ENCODE results near the gene GLB1L3.

GLB1L3 gene, protein sequence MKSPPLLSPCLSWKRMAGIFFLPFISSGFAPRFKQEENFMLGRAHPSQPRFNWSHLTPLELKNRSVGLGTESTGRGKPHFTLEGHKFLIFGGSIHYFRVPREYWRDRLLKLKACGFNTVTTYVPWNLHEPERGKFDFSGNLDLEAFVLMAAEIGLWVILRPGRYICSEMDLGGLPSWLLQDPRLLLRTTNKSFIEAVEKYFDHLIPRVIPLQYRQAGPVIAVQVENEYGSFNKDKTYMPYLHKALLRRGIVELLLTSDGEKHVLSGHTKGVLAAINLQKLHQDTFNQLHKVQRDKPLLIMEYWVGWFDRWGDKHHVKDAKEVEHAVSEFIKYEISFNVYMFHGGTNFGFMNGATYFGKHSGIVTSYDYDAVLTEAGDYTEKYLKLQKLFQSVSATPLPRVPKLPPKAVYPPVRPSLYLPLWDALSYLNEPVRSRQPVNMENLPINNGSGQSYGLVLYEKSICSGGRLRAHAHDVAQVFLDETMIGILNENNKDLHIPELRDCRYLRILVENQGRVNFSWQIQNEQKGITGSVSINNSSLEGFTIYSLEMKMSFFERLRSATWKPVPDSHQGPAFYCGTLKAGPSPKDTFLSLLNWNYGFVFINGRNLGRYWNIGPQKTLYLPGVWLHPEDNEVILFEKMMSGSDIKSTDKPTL

DNA sequence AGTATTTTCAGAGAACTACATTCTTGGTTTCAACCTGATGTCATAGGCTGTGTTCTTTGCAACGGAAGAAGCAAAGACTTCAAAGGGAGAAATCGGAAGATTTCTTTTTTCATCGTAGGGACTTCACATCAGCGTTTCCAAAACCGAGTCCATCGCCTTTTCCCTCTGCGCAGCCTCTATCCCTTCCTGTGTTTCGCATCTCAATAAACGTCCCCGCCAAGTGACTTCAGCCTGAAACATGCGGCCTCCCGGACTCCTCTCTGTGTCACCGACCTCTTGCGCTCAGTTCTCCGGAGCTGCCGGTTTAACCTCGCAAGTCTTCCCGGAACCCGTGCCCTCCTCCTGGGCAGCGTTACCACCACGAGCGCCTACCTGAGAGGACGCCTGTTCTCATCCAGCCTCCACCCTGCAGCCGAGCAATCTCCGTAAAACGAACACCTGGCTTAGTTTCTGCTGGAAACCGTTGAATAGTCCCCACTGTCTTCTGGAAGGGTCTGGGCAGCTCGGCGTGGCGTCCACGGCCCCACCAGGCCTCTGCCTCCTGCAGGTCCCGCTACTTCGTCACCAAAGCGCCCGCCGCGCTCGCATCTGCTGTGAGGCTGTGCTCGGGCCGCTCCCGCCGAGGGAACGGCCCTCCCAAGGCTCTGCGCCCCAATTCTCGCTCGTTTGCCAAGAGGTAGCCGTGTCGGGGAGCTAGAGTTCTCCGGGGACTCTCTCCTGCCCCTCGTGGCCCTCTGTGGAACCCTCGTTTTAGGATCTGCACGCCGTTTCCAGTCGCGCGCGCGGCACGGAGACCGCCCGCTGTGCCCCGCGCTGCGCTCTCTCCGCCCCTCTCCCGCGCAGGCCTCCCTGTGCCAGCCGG is at the start of gene GLB1L3:
Gene GLB1L3 (plus strand): TSS at position 846 of the 862 bp plus-strand sequence. CDS start 362 bp downstream, outside the sequence.
- peak; percentile 85 for DNase-seq

DNA sequence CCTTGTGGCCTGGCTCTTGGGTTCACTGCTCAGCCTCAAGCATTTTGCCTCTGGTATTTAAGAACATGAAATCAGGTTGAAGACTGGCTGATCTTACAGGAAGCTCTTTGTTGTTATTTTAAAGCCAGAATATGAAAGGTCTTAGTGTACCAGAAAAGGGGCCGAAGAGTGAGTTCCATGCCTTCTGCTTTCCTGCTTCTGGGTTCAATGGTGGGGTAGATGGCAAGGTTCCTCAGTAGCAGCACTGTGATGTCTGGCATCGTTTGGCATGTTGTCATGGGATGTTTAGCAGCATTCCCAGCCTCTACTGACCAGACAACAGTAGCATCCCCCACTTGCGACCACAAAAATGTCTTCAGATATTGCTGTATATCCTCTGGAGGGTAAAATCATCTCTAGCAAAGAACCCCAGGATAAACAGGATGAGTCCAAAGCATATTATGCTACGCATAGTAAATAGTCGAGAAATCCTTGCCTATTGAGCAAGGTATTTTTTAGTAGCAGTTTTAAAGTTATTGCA is 49.3 kb upstream of the GLB1L3 start:
- no peak for DNase-seq

DNA sequence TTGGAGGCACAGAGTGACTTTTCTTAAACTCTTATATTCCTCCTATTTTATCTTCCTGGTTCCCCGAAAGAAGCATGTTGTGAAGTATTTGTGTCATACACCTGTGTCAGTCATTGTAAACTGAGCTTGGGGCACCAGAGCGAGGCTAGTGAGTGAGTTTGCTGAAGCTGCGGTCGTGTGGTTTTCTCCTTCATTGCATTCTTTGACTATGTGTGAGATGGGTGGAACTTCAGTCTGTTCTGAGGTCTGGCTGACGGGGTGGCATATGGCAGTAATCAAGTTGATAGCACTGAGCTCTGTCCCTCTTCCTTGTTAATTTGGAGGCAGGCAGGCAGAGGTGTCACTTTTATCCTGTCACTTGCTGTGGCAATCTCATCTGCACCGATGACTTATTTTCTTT is 47.6 kb upstream of the GLB1L3 start:
- DNase-seq, result peak; percentile 53

DNA sequence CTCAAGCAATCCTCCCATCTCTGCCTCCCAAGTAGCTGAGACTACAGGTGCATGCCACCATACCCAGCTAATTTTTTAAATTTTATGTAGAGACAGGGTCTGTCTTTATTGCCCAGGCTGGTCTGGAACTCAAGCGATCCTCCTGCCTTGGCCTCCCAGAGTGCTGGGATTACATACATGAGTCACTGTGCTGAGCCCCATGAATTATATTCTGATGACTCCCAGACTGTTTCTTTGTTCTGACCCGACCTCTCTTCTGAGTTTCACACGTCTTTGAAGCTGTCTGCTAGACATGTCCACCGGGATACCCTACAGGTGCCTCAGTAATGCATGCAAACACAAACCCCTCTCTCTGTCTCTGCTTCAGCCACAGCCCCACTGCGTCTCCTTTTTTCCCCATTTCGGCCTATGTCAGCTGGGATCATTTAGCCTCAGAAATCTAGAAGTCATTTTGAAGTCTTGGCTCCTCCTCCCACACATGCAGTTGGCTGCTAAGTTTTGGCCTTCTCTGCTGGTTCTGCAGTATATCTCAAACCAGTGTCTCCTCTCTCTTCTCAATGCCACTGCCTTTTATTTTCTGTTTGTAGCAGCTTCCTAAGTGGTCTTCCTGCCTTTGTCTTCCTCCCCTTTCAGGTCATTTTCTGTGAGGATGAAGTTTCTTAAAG is 46.9 kb upstream of the GLB1L3 start:
- DNase-seq, result no peak

DNA sequence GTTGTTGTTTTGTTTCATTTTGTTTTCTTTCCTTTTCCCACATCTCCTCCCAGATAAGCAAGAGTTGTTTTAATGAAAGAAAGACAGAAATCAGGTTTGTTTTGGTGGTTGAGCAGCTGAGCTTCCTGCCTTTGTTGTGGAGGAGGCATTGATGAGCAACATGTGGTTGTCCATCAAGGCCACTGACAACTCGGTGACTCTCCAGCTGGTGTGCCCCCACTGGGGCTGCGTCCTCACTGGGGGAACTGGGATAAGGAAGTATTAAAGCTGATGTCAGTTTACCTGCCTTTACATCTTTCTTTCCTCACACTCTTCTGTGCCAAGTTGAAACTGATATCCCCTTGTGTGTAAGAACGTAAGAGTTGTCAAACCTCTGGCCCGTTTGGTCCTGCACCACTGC is 45.8 kb upstream of the GLB1L3 start:
- no peak for DNase-seq

DNA sequence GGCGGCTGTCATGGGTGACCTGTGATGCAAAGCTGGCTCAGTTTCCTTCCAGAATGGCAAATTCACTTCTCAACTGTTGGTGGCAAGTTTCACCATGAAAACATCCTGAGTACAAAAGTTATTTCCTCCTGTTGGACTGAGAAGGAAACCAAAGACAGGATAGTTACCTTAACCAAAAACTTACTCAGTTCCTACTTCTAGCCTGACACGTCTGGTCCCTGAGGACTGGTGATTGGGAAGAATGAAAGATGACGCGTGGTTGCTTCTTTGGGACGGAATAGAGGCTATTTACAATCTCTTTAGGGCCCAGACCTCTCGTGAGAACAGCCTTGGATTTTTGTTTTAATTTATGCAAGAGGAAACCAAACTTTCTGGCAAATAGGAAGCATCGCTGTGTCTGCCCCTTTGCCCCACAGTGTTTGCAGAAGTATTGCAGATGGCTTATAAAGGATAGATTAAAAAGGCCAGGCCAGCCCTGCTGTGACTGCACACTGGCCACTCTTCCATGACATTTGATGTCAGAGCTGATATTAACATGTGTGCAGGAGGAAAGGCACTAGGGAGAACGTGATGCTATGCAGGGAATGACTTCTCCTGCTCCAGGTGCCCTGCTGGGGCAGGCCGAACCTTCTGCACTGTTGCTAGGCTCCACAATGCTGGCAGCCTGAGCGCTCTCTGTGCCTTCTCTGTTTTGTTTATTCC is 44.1 kb upstream of the GLB1L3 start:
- DNase-seq, result no peak

DNA sequence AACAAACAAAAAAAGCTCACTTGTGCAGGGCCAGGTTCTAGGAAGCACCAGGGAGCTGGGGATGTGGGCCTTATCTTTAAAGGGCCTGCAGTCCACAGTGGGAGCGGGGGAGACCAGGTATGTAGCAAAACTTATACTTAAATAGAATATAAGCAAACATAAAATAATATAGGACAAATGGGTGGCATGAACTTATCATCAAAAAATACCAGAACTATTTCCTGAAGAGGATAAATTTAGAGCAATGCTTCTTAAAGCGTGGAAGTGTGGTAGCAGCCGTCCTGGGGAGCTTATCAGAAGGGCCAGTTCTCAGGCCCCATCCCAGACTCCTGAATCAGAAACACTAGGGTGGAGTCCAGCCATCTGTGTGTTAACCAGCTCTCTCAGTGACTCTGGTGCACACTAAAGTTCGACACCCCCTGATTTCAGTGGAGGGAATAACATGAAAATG is 42.4 kb upstream of the GLB1L3 start:
- no peak for DNase-seq

DNA sequence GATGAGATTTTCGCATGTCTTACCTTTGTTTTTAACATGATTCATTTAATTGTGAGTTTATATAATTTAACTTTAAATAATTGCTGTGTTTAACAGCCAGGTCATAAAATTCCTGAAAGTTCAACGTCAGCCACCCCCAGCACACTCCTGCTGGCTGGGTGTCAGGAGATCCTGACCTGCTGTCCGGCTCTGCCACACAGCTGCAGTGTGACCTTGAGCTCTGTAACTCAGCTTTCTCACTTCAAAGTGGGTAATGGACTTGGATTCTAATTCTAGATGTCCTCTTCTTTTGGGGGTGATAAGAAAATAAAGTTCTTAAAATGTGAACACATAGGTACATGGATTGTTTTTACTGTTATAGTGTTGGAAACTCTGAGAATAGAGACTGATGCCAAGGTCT is 40.8 kb upstream of the GLB1L3 start:
- no peak for DNase-seq

DNA sequence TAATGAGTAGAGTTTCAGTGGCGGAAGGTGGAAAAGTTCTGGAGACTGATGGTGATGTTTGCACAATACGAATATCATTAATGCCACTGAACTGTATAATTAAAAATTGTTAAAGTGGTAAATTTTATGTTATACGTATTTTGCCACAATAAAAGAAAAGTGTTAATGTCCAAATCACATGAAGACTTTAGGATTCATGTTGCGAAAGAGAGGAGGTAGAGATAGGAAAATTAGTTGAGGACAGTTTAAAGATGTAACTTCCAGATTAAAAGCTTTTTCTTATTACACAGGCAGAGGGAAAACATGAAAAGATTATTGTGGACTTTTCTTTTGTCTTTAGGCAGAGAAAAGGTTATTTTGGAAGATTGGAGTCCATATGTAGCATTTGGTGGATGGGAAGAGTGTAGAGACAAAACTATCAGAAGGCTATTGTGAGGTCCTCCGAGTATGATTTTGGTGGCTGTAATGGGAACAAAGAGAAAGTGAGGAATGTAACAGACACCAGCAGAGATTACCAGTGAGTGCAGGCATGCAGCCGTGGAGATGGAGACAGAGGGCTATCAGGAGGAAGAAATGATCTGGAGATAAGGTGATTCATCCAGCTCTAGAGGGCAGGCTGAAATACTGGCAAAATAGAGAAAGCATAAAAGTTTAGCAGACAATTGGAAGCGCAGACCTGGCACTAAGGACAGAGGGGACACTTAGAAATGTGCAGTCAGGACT is 39.2 kb upstream of the GLB1L3 start:
- no peak for DNase-seq

DNA sequence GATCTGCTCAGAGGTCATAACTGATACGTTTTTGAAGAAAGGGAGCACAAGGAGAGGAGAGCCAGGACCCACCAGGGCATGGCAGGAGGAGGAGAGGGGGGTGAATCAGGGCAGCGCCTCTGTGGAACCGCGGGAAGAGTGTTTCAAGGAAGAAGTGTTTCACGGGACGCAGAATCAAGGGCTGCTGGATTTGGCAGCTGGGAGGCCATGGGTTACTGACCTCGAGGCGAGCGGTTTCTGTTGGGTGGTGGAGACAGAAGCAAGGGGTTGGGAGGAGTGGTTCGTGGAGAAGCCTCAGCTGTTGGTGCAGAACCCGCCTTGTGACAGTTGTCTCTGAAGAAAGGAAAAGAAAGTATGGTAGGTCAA is 38.6 kb upstream of the GLB1L3 start:
- no peak for DNase-seq

DNA sequence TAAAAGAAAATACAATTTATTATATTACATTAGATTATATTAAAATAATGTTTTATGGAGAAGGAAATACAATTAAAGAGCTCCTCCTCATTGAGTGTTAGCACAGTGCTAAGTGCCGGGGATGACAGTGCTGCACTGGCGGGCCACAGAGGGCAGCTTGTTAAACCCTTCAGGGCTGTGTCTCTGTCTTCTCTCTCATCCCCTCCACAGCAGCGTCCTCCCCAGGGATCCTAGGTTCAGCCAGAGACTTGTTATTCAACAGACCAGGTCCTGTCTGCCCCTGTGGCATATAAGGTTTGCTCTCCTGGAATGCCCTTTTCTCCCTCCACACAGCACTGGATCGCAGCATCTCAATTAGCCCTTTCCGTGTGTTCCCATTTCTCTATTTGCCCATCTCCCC is 37.2 kb upstream of the GLB1L3 start:
- no peak for DNase-seq

DNA sequence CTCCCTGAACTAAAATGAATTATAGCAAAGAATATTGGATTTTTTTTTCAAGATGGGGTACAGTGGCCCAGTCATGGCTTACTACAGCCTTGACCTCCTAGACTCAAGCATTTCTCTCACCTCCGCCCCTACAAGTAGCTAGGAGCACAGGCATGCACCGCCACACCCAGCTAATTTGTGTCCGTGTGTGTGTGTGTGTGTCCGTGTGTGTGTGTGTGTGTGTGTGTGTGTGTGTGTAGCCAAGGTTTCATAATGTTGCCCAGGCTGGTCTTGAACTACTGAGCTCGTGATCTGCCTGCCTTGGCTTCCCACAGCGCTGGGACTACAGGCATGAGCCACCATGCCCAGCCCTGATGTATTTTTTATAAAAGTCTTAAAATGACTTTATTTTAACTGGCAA is 35.6 kb upstream of the GLB1L3 start:
- DNase-seq, result no peak

DNA sequence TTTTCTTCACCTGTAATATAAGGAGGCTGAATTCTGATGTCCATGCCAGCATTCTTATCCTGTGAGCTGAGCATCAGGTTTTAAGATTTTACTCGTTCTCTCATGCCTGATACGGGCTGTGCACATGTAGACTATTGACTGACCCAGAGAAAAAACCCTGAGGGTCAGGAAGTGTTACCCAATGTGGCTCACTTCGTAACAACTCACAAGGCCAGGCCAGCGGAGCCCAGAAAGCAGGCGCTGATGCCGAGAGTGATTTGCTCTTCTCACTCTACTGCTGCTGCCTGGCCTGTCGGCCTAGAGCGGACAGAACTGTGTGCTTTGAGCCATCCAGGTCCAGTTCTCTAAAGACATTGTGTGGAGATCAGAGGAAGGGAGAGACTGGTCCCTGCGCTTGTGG is 33.8 kb upstream of the GLB1L3 start:
- DNase-seq, result no peak

DNA sequence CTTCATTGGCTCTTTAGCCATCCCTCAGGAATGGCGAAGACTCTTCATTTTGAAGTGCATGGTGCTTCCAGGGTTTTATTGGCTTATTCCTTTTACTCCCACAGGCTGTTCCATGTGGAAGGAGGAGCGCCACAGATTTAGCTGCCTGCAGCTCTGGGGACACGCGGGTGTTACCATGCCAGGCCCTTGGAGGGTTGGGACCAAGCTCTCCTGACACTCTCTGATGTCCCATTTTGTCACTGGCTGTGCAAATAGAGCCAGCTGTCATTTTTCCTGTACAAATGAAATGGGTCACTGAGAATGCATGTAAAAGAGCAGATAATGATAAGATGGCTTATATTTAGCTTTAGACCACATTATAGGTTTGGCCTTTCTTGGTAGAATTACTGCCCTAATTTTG is 32.3 kb upstream of the GLB1L3 start:
- DNase-seq, result no peak

DNA sequence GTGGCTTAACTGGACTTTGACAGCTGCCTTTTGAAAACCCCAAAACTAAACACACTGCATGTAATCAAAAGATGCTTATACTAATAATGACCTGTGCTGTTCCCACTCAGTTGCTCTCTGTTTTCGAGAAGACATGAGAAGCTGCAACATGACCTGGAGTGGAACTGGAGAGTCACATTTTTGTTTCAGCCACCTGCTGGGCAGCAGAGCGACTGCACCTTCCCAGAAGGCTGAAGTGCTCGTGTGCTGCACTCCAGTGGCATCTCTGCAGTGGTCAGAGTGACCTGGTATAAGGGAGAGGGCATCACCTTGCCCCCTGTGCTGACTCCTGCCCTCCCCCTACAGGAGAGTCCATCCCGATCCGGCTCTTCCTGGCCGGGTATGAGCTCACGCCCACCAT is 31.6 kb upstream of the GLB1L3 start:
- DNase-seq, result no peak

DNA sequence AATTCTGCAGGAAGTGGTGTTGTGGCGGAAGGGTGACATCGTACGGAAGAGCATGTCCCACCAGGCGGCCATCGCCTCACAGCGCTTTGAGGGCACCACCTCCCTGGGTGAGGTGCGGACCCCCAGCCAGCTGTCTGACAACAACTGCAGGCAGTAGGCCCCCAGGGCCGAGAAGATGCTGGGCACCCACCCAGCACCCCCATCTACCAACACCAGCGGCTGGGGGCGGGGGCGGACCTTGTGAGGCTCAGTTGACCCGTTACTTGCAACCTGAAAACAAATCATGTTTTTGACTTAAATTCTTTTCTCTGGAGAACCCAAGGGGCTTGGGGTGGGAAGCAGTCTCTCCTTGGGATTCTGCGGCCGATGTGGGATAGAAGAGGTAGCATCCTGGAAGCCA is 30.7 kb upstream of the GLB1L3 start:
- DNase-seq, result no peak

DNA sequence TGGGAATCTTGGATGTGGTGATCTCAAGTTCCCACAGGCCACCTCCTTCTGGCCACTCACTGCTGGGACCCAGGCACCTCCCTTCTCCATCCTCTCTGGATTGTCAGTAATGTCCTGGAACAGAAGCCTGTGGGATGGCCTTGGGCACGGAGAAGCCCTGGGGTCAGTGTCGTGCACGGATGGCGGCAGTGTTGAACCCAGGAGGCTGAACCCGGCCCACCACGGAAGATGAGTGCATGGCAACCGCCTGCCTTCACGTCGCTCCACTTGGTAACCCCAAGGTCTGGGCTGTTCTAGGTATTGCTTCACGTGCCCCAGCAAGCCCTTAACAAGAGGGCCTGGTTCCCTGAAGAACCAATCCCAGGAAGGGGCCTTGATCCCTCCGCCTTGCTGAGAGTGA is 30.1 kb upstream of the GLB1L3 start:
- no peak for DNase-seq

DNA sequence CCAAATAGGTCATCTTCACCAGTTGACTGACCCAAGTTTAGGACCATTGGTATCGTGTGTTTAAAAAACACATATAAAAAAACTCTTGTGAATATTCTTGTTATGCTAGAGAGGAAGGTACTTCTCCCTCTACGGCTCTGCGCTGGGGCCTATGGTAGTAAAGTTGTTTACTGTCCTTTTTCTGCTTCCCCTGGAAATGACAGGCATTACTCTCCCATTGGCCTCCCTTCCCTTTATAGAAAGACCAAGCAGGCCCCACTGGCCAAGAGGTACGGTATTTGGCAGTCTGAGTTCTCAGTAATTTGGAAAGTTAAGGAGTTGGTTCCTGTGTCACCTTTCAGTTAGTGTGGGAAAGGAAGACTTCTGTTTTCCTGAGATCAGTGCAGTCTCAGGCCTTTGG is 29.5 kb upstream of the GLB1L3 start:
- no peak for DNase-seq

DNA sequence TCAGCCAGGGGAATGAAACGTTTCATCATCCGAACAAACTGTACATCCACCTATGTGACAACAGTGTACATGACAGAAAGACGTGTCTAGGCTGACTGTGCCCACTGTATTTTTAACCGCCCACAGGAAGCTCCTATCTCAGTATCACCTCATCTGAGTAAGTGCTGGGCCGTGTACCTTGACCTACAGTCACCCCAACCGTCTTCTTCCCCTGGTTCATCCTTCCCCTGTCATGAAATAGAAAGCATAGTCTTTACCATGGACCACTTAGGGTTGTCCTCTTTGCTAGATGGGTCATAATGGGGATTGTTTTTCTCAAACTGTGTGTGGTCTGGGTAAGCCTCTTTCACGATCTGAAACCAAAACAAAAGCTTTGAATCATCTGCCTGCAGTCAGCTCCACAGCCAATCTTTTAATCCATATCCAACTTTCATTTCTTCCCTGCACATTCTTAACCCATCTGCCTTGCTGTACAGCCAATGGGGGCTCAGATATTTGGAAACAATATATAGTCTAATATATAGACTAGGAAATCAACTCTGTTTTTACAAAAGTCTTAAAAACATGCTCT is 27.2 kb upstream of the GLB1L3 start:
- DNase-seq, result peak; percentile 32

DNA sequence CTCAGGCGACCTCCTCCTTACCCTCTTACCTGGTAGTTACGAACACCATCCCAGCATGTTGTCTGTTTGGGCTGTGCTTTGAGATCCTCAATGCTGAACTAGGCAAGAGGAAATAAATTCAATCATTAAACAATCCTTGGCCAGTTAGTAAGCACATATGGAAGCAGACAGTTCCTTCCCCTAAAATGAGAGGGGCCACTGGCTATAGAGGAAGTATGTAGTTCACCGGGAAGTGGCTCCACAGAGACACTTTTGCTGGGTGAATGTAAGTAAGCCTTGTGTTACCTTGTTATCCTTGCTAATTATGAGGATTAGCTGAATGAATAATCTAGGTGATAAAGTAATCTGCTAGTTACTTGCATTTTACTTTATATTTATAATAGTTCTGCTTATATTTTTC is 25.9 kb upstream of the GLB1L3 start:
- DNase-seq, result no peak

DNA sequence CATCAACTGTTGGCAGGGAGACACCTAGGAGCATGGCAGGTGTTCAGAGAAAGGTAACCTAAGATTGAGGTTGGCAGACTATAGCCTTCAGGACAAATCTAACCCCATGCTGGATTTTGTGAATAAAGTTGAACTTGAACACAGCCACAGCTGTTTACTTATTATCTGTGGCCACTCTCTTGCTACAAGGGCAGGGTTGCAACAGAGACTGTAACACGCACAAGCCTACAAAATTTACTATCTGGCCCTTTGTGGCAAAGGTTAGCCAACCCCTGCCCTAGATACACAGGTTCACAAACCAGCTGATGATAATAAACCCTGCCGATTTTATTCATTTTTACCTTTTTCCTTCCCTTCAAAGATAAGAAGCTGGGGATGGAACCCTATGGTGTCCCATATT is 25.5 kb upstream of the GLB1L3 start:
- DNase-seq, result no peak
